HTR-8/SVneo (cell line): ENCODE measurements around the gene ECSIT.
A peak's percentile ranks its signal among the peaks of the same experiment; 100 is the strongest.
"Not testable (repeated sequence)": the region's sequence is repeated elsewhere in the genome, so short reads cannot be mapped to it uniquely, and the experiment has no call there.

Source experiments
- DNase-seq: peaks from one replicate; pipeline ENCODE4 v3.0.0; 2011; ENCODE audit warnings: low spot score, mixed read lengths; ENCODE audit not compliant: insufficient read length
- FAIRE-seq: peaks from 2 replicates; lab custom pipeline; 2011; peaks lifted over from hg19 to GRCh38; lab: Jason Lieb, UNC

The ECSIT gene

DNA sequence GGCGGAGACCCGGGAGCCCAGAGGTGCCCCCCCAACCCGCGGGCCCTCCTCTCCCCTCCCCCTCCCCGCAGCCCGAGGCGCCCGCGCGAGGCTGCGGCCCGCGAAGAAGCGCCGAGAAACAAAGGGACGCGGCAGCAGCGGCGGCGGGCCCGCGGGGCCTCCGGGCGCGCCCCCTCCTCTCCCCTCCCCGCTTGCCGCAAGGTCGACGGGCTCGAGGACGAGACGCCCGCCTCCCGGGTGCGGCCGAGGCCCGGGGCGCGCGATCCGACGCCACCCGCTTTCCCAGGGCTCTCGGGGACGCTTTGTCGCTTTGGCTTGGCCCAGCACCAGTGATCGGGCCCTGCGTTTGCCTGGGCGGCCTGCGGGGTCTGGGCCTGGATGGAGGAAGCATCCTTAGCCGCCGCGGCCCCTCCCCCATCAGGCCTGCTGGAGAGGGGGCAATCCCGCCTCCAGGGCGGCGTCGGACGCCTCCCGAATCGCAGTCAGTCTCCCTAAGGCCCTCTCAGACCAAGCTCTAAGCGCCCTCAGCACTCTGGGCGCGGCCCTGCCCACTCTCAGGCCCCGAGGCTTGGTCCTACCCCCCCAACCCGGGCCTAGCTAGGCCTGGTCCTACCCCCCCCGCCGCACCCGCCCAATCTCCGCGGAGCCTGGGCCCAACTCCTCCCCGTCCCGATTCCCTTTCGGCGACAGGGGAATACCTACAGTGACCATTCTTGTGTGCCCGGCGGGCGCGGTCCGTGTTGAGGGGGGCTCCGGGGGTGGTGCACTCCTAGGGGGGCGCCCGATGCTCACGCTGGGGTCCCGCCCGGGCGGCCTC is 48.8 kb downstream of the ECSIT start:
- FAIRE-seq (no peak), DNase-seq (no peak)

DNA sequence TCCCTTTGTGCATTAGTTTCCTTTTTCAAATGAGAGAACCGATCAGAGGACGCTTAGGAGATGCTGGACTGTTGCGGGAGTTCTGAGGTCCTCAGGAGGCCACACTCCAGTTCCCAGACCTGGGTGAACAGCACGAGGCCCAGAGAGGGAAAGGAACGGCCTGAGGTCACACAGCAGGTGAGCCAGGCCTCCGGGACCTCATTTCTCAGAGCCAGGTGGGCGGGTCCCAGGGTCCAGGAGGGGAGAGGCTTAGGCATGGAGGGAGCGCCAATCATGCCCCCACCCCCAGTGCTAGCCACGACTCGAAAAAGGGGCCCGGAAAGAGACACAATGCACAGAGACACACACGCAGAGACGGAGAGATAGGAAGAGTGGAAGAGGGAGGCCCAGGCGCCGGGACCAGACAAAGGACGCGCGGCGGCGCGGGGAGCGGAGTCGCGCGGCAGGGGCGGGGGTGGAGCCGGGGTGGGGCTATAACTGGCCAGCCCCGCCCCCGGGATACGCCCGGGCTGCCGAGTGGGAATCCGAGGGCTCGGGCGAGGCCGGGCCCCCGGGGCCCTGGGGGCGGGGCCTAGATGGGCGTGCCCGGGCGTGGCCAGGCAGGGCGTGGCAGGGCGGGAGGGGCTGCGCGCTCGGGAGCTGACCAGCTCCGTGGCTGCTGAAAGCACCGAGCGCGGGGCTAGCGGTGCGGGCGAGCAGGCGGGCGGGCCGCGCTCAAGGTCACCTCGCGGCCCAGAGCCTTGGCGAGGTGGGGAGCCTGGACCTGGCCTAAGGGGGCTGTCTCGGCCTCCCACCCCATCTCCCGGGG is 49.6 kb downstream of the ECSIT start:
- FAIRE-seq (no peak), DNase-seq (no peak)

DNA sequence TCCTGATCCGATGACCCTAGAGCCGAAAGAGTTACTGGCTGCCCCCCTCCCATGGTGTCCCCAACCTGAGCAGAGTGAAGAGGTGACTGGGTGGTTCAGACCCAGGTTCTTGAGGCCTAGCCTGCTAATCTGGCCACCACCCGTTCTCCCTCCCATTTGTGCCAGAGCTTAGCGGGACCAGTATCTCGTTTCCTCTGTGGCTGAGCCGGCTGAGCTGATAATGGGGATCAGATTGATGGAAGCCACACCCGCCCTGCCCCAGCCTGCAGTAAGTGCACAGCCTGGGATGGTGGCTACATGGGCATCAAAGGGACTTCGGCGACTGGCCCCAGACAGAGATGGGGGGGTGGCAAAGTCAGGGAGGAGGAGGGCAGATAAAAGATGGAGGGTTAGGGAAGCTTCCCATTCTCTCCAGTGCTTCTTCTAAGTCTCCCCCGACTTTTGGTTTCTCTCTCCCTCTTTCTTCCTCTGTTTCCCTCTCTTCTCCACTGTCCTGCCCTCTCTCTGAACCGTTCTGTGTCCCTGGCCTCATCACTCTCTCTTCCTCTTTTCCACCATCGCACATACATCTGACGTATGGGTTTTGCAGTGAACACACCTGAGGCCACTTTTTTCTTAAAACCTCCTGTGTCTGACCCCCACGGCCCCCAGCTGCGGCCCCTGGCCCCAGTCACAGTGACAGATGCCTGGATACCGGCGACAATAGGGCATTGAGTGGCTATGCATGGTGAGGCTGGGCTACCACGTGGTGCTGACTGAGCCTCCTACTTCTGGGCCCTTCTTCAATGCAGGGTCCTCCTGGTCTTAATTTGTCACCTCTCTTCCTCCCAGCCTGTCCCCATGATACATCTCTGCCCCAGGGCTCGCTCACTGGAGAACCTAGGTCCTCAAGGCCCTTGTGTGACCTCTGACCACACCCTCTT is 50.5 kb downstream of the ECSIT start:
- FAIRE-seq (no peak), DNase-seq (no peak)

DNA sequence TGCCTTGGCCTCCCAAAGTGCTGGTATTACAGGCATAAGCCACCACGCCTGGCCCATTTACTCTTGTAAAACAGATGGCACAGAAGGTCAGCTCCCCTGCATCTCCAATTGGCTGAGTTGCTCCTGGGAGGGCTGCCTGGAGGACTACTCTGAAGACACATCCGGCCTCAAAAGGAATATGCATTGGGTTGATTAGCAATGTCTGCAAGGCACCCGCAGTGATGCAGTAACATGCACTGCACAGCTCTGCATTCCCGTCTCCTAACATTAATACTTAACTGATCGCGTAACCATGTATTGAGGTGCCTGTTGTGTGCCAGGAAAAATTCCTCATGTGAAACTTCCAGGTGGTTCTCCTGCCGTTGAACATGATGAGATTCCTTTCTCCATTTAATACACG is 53.1 kb downstream of the ECSIT start:
- no peak for DNase-seq
- no peak for FAIRE-seq

DNA sequence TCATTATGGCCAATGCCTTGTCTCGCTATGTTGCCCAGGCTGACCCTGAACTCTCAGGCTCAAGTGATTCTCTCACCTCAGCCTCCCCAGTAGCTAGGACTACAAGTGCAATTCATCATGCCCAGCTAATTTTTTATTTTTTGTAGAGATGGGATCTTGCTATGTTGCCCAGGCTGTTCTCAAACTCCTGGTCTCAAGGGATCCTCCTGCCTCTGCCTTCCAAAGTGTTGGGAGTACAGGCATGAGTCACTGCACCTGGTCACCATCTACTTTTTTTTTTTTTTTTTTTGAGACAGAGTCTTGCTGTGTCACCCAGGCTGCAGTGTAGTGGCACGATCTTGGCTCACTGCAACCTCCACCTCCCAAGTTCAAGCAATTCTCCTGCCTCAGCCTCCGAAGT is 53.6 kb downstream of the ECSIT start:
- not testable (repeated sequence) for FAIRE-seq, DNase-seq

DNA sequence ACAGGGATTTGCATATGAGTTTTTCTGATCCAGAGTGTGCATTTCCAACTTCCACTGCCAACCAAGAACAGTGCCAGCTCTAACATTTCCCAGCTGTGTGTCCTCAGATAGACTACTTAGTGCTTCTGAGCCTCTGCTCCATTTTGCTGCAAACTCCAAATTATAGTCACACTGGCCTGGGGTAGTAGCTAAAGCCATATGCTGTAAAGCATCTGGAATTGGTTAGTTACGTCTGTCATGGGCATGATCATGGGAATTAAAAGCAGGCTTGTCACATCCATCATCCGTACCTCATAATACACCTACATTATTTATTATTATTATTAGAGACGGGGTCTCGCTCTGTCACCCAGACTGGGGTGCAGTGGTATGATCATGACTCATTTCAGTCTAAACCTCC is 55.2 kb downstream of the ECSIT start:
- DNase-seq (no peak), FAIRE-seq (no peak)

DNA sequence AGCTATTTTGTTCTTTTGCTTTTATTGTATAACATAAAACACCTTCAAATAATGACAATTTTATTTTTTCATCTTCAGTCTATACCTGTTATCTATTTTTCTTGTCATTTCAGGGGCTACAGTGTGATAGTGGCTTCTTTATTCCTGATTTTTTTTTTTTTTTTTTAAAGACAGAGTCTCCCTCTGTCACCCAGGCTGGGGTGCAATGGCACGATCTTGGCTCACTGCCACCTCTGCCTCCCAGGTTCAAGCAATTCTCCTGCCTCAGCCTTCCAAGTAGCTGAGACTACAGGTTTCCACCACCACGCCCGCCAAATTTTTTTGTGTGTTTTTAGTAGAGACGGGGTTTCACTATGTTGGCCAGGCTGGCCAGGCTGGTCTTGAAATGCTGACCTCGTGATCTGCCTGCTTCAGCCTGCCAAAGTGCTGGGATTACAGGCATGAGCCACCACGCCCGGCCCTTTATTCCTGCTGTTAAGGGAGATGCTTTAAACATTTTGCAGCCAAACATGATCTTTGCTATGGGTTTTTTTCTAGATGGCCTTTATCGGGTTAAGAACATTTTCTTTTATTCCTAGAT is 60.6 kb downstream of the ECSIT start:
- DNase-seq, FAIRE-seq: not testable (repeated sequence)

DNA sequence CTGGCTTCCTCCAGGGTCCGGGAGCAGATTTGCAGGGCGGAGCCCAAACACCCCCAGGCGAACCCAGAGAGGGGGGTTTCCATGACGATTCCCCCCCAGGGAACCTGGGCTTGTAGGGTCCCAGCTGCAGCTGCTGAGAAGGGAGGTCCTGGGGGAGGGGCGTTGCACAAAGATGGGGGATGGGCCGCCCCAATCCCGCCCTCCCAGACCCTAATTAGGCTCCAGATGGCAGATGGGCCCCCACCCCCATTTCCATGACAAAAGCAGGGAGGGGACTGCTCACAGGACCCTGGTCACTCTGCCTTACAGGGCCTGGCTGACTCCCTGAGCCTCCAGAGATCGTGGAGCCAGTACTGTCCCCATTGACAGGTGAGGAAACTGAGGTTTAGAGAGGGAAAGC is 63.3 kb downstream of the ECSIT start:
- DNase-seq (no peak), FAIRE-seq (no peak)

DNA sequence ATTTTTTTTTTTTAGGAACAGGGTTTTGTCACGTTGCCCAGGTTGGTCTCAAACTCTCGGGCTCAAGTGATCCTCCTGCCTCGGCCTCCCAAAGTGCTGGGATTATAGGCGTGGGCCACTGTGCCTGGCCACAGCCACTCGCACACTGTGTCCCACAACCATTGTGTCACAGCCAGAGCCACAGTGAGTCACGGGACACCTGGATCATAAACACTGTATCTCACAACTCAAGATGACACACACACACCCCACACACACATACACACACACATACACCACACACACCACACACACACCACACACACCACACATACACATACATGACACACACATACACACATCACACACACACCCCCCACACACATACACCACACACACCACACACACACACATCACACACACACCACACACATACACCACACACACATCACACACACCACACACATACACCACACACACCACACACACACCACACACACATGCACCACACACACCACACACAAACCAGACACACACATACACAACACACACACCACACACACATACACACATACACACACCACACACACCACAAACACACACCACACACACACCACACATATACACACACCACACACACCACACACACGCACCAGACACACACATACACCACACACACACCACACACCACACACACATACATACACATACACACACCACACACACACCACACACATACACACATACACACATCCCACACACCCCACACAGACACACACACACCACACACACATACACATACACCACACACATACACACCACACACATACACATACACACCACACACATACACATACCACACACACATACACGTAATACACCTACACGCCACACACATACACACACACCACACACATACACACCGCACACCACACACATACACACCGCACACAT is 64.3 kb downstream of the ECSIT start:
- FAIRE-seq (peak; percentile 100), DNase-seq (no peak)

DNA sequence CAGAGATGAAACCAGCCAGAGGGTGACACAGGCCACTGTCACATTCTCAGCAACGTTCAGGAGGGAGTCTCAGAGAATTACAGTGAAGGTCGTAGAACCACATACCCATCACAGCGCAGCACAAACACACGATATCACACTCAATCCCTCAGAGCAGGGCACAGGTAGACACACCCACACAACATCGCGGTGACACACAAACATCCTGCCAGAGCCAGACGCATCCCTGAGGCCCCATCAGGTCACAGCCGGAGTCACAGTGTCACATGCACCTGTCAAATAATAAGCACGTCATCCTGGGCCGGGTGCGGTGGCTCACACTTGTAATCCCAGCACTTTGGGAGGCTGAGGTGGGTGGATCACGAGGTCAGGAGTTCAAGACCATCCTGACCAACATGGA is 65.5 kb downstream of the ECSIT start:
- DNase-seq, result no peak
- FAIRE-seq, result no peak

DNA sequence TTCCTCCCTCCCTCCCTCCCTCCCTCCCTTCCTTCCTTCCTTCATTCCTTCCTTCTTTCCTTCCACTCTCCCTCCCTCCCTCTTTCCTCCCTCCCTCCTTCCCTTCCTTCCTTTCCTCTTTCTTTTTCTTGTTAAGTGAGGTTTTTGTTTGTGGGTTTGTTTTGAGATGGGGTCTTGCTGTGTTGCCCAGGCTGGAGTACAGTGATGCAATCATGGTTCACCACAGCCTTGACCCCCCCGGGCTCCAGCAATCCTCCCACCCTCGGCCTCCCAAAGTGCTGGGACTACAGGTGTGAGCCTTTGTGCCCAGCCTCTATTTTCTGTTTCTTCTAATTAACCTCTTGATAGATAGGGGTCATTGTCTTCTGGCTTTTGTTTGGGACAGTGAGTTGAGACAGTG is 67.5 kb downstream of the ECSIT start:
- FAIRE-seq (no peak), DNase-seq (no peak)

DNA sequence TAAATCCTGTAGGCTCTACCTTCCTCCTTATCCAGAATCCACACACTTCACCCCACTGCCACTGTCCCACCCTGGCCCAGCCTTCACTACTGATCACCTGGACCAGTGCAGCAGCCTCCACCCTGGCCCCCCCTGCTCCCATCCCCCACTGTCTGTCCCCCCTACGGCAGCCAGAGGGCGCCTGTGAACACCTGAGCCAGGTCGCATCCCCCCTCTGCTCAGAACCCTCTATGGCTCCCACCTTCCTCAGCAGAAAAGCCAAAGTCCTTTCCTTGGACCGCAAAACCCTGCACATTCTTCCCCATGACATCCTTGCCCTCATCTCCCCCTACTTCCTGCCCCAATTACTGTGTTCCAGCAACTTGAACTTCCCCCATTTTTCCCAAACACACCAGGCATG is 68.7 kb downstream of the ECSIT start:
- DNase-seq (no peak), FAIRE-seq (no peak)

DNA sequence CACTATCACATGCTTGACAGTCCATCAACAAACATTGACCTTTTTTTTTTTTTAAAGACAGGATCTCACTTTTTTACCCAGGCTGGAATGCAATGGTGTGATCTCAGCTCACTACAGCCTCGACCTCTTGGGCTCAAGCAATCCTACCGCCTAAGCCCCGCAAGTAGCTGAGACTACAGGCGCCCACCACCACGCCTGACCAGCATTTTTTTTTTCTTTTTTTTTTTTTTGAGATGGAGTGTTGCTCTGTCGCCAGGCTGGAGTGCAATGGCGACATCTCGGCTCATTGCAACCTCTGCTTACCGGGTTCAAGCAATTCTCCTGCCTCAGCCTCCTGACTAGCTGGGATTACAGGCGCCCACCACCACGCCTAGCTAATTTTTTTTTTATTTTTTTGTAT is 70.0 kb downstream of the ECSIT start:
- FAIRE-seq, result not testable (repeated sequence)

DNA sequence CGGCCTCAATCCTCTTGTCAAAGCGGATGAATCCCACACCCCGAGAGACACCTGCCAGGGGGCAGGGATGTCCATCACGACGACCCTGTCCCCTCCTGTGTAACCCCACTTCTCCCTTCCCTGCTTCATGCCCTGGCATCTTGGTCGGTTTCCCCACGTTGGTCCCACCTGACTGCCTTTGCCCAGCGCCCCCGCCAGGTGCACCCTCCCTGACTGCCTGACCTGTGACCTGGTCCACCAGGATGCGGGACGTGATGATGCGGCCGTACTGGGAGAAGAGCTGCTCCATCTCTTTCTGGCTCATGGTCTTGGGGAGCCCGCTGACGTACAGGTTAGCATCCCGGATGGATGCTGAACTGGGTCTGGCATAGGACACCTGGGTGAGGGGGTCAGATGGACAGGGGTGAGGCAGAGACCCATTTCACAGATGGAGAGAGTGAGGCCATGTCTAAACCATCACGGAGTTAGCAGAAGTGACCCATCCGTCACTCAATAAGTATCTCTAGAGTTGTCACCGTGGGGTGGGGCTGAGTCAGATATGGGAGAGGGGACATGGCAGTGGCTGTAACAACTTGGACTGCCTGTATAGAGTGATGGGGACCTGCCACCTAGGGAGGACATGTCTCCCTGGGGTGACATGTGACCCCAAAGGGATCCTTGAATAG is 70.6 kb downstream of the ECSIT start:
- no peak for FAIRE-seq
- DNase-seq, result no peak

More for the DNA sequence above, 70.0 kb downstream of the ECSIT start:
- not testable (repeated sequence) for DNase-seq

DNA sequence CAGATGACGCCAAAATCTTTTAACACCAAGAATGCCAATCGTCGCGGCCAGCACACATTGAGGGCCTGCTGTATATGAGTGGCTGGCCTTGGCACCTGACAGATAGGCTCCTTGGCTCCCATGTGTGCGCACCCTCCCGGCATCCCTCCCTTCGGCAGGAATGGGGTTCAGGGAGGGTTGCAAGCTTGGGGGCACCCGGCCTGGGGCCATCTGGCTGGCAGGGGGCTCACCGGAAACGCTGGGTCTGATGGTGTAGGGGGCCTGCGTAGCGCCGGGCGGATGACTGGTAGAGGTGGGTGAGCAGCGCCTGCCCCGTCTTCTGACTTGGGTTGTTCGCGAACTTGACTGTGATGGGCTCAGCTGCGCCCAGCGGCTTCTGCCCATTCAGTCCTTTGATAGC is 71.1 kb downstream of the ECSIT start:
- DNase-seq (no peak), FAIRE-seq (no peak)

DNA sequence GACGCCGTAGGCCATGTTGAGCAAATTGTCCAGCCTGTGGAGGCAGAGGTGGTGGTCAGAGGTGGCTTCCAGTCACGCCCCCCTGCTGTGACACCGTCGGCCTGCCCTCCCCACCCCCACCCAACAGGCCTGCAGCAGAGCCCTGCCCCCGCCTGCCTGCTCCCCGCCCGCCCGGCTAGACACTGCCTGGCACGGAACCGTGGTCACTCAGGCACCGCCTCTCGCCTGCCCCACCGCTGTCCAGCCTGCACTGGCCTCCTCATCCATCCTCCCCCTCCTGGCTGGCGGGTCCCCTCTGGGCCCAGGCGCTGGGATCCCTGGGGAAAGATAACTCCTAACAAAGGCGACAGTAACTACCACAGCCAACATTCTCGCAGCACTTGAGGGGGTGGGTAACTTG is 71.8 kb downstream of the ECSIT start:
- no peak for DNase-seq
- no peak for FAIRE-seq

DNA sequence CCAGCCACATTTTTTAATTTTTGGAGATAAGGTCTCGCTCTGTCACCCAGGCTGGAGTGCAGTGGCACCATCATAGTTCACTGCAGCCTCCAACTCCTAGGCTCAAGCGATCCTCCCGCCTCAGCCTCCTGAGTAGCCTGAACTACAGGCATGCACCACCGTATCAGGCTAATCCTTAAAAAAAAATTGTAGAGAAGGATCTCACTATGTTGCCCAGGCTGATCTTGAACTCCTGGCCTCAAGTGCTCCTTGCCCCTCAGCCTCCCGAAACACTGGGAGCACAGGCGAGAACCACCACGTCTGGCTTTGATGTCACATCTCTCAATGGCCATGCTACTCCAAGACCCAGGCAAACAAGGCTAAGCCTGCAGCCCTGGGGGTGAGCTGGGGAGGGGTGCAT is 72.3 kb downstream of the ECSIT start:
- FAIRE-seq, result no peak
- DNase-seq, result no peak
